GM12878 (cell line): ENCODE results near the gene MIPOL1. TPM values are rescaled to one million over a fixed set of nuclear protein-coding genes. Genes with fewer than 3 reads are reported as not detected.

Experiments
- BHLHE40 ChIP-seq, 2 experiments: fragments of 450-650 bp in 1 of 2; IDR thresholded peaks; 2 replicates each; pipeline ENCODE4 v1.6.1; 2011 to 2017; ENCODE audit warnings: low read depth in 2 of 2, borderline replicate concordance in 1 of 2, improper control_type of control experiment in 1 of 2, low read length in 1 of 2, mild to moderate bottlenecking in 1 of 2
- CUX1 ChIP-seq: IDR thresholded peaks from 2 replicates; pipeline ENCODE4 v1.6.1; 2012; ENCODE audit warnings: improper control_type of control experiment, low read depth, low read length; ENCODE audit not compliant: insufficient replicate concordance
- GABPA ChIP-seq: IDR thresholded peaks from 2 replicates; pipeline ENCODE4 v1.6.1; 2014; ENCODE audit warnings: antibody characterized with exemption, low read depth, mild to moderate bottlenecking, inconsistent platforms
- IKZF2 ChIP-seq, 2 experiments: fragments of 450-650 bp; IDR thresholded peaks; 2 replicates each; pipeline ENCODE4 v1.6.1; 2017; ENCODE audit warnings: mild to moderate bottlenecking in 2 of 2, moderate library complexity in 2 of 2
- PBX3 ChIP-seq: IDR thresholded peaks from 2 replicates; pipeline ENCODE4 v1.6.1; 2011; ENCODE audit warnings: mild to moderate bottlenecking, low read depth, low read length, moderate library complexity; ENCODE audit not compliant: insufficient replicate concordance
- SP1 ChIP-seq: IDR thresholded peaks from one replicate; pipeline ENCODE4 v1.6.1; 2011; ENCODE audit warnings: low read depth, low read length
- TAF1 ChIP-seq: IDR thresholded peaks from 2 replicates; pipeline ENCODE4 v1.6.1; 2011; ENCODE audit warnings: mild to moderate bottlenecking, low read depth, low read length, borderline replicate concordance
- polyA plus RNA-seq, 11 experiments: library from polyadenylated mRNA; depleted of rRNA in 4 of 11; unstranded in 6 of 11; stranded (reverse) in 5 of 11; fragments of >200 nt; fragmentation: Nextera tagmentation in 4 of 11; fragmentation: Illumina TruSeq in 1 of 11; extraction: Ambion mirVana in 4 of 11; extraction: Trizol in 1 of 11; gene quantifications; 1 replicate in 1 of 11; 2 replicates in 10 of 11; pipeline versions ENCODE4 v1.2.1 to v1.2.3, GENCODE V29; 2011 to 2016; ENCODE audit warnings: inconsistent platforms in 2 of 11, missing spikeins in 2 of 11, low read depth in 1 of 11
- total RNA-seq, 4 experiments: library from RNA; depleted of rRNA in 3 of 4; stranded (reverse); fragments of >200 nt in 3 of 4; fragmentation: Illumina TruSeq in 1 of 4; extraction: Trizol in 1 of 4; gene quantifications; 2 replicates each; pipeline versions ENCODE4 v1.2.1 to v1.2.3, GENCODE V29; 2013 to 2021

The MIPOL1 gene
- total and polyA plus RNA-seq, 10 of the 15 experiments (the other 5 are each of a cell fraction or from before 2014, with no cell fraction given), result 0.06 TPM; not detected in 9

GRCh38 chr14:37593511-37594237 is 395.9 kb downstream of the MIPOL1 start (continued):
- TF ChIP-seq CUX1, result no peak
- no peak for TF ChIP-seq IKZF2 (IDR thresholded peaks at IDR 0.05)
- no peak for TF ChIP-seq PBX3
- no peak for TF ChIP-seq TAF1
- no peak for TF ChIP-seq GABPA
- TF ChIP-seq SP1, result no peak
- no peak for TF ChIP-seq BHLHE40 (IDR thresholded peaks at IDR 0.05; ENCODE audit: borderline replicate concordance in 1 of 2, low read depth in 2 of 2, low read length in 1 of 2)
